Measurements from ENCODE around the gene SPOP. TPM values are rescaled to one million over a fixed set of nuclear protein-coding genes. Genes with fewer than 3 reads are reported as not detected.

The SPOP gene
- total and polyA plus RNA-seq, 7 donors, result 31.2 to 64.9 (median 47.3) TPM

- WGBS, 3 donors, result 0 to 1% (median 0%) methylated on average over 12 of the region's 12 CpGs
Measured at GRCh38 chr17:49707246-49707607, 29.3 kb upstream of the SPOP start.

GRCh38 chr17:49705254-49705653 is 27.4 kb upstream of the SPOP start:
- DNase-seq (no peak), ATAC-seq (no peak)
- TF ChIP-seq CTCF (IDR thresholded peaks at IDR 0.05), result no peak
- H3K4me3 ChIP-seq, result no peak overlapping the region
- H3K36me3 ChIP-seq (ENCODE audit: insufficient read depth in 1 of 2, low read depth in 1 of 2), result peaks cover 28 to 63% of the 10 kb centered on the region in 2 donors
- no peaks in the 10 kb centered on the region for H3K9me3 ChIP-seq
- H3K4me1 ChIP-seq, result peaks cover 9% of the 10 kb centered on the region
- no peak overlapping the region for H3K27ac ChIP-seq
- H3K27me3 ChIP-seq (ENCODE audit: insufficient read depth in 3 of 3, low read length in 2 of 3), result no peaks in the 10 kb centered on the region
- intact Hi-C loops (cut with DNase I), result loop anchor here (5.0 to 10.0 kb wide), 4 partner anchors 72 to 270 kb away; partner anchors contain the start of gene KAT7 (in 1 of the 2)

More at GRCh38 chr17:49707246-49707607, 29.3 kb upstream of the SPOP start:
- intact Hi-C loops (cut with DNase I), result loop anchor here (5.0 to 10.0 kb wide), 4 partner anchors 70 to 272 kb away; partner anchors contain the start of gene KAT7 (in 1 of the 2)
- Histone ChIP-seq H3K27me3 (ENCODE audit: insufficient read depth in 3 of 3, low read length in 2 of 3) (no peaks in the 10 kb centered on the region), H3K4me1 (peaks cover 9% of the 10 kb centered on the region), H3K9me3 (no peaks in the 10 kb centered on the region), H3K4me3 (peak overlapping the region; percentile 81), H3K36me3 (ENCODE audit: insufficient read depth in 1 of 2, low read depth in 1 of 2) (peaks cover 19 to 47% of the 10 kb centered on the region in 2 donors), H3K27ac (peak overlapping the region; percentile 98)
- no peak for TF ChIP-seq CTCF (IDR thresholded peaks at IDR 0.05)
- ATAC-seq, result peak in 1 of 4 donors; percentile 0
- DNase-seq, result no peak

GRCh38 chr17:49703557-49704277 is 25.8 kb upstream of the SPOP start:
- H3K27me3 ChIP-seq (ENCODE audit: insufficient read depth in 3 of 3, low read length in 2 of 3), result no peaks in the 10 kb centered on the region
- no peak overlapping the region for H3K4me3 ChIP-seq
- DNase-seq, result no peak
- peaks cover 9% of the 10 kb centered on the region for H3K4me1 ChIP-seq
- no peak for ATAC-seq
- intact Hi-C loops (cut with DNase I), result loop anchor here in 1 of 2 donors (10.0 kb wide), 1 partner anchor 269 kb away; no protein-coding TSS in a partner anchor
- H3K27ac ChIP-seq, result no peak overlapping the region
- no peaks in the 10 kb centered on the region for H3K9me3 ChIP-seq
- H3K36me3 ChIP-seq (ENCODE audit: insufficient read depth in 1 of 2, low read depth in 1 of 2), result peaks cover 28 to 68% of the 10 kb centered on the region in 2 donors
- TF ChIP-seq CTCF (IDR thresholded peaks at IDR 0.05), result peak; percentile 46
- WGBS, 3 donors, result 48 to 54% (median 49%) methylated on average over 6 of the region's 6 CpGs

- intact Hi-C loops (cut with DNase I), result loop anchor here in 1 of 2 donors (10.0 kb wide), 1 partner anchor 266 kb away; no protein-coding TSS in a partner anchor
- no peak for TF ChIP-seq CTCF (IDR thresholded peaks at IDR 0.05)
- Histone ChIP-seq H3K27ac (no peak overlapping the region), H3K27me3 (ENCODE audit: insufficient read depth in 3 of 3, low read length in 2 of 3) (no peaks in the 10 kb centered on the region), H3K4me1 (no peaks in the 10 kb centered on the region), H3K4me3 (no peak overlapping the region), H3K36me3 (ENCODE audit: insufficient read depth in 1 of 2, low read depth in 1 of 2) (peaks cover 26 to 62% of the 10 kb centered on the region in 2 donors), H3K9me3 (no peaks in the 10 kb centered on the region)
- ATAC-seq (no peak), DNase-seq (no peak)
- WGBS, 3 donors, result 81 to 84% (median 83%) methylated on average over 6 of the region's 6 CpGs
Measured at GRCh38 chr17:49700960-49701359, 23.1 kb upstream of the SPOP start.
